GM18502 (cell line): ENCODE measurements around the gene ARHGAP9.
"Not testable (repeated sequence)": the region's sequence is repeated elsewhere in the genome, so short reads cannot be mapped to it uniquely, and the experiment has no call there.

Experiments
- ATAC-seq: cut with Tn5 transposase; IDR thresholded peaks from one replicate; pipeline ENCODE4 v1.9.1; 2021; ENCODE audit warnings: mild to moderate bottlenecking; ENCODE audit not compliant: unreplicated experiment, poor library complexity

ARHGAP9 gene

DNA sequence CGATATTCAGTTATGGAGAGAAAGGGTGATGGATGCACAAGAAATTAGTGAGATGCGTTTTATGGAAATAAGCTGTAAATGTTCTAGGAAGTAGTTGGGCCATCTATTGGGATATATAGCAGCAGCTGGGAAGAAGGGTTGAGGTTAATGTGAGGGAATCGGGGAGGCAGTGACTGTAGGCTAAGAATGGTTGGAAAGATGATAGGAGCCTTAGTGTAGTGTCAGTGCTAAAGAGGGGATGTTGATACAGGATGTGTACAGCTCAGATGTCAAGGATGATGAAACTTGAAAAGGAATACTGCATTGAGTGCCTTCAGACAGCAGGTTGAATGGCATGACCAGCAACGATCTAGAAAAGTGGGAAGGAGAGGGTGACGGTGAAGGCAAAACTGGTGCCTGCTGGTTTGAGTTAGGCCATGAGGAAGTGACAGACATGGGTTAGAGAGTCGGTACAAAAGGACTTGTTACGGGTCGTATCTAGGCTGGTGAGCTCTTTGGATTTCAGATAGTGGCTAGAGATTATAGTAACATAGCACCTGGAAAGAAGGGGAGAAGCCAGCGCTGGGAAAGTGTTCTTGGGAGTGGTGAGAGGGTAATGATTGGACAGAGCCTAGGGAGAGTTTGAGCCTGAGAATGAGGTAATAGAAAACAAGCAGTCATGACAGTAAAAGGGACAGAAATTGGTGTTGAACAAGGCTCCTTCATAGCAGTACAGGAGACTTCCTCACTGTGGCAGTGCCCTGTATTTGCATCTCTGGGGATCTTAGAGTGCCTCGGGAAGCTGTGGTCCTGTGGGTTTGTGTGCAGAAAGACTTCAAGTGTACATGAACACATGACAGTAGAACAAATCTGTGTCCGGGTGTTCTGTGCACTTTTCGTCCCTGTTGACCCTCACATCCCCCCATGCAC is 17.8 kb upstream of the ARHGAP9 start:
- no peak for ATAC-seq

DNA sequence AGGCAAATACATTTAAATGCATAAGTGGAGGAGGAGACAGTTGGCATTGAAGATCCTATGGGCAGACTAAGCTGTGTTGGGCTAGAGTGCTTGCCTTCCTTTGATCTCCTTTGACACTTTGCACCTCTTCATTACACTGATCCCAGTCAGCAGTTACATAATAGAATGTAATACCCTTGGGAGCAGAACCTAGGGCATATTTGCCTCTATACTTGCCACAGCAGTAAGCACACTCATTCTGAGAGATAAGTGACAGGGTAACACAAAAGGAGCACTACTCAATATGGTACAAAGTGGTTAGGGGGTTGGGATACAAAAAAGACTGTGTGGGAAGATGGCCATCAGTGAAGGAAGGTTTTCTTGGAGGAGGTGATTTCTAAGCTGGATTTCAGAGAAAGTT is 17.2 kb upstream of the ARHGAP9 start:
- no peak for ATAC-seq

DNA sequence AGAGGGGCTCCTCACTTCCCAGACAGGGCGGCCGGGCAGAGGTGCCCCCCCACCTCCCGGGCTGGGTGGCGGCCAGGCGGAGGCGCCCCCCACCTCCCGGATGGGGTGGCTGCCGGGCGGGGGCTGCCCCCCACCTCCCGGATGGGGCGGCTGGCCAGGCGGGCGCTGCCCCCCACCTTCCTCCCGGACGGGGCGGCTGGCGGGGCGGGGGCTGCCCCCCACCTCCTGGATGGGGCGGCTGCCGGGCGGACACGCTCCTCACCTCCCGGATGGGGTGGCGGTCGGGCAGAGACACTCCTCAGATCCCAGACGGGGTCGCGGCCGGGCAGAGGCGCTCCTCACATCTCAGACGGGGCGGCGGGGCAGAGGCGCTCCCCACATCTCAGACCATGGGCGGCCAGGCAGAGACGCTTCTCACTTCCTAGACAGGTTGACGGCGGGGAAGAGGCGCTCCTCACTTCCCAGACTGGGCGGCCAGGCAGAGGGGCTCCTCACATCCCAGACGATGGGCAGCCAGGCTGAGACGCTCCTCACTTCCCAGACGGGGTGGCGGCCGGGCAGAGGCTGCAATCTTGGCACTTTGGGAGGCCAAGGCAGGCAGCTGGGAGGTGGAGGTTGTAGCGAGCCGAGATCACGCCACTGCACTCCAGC is 15.5 kb upstream of the ARHGAP9 start:
- not testable (repeated sequence) for ATAC-seq

DNA sequence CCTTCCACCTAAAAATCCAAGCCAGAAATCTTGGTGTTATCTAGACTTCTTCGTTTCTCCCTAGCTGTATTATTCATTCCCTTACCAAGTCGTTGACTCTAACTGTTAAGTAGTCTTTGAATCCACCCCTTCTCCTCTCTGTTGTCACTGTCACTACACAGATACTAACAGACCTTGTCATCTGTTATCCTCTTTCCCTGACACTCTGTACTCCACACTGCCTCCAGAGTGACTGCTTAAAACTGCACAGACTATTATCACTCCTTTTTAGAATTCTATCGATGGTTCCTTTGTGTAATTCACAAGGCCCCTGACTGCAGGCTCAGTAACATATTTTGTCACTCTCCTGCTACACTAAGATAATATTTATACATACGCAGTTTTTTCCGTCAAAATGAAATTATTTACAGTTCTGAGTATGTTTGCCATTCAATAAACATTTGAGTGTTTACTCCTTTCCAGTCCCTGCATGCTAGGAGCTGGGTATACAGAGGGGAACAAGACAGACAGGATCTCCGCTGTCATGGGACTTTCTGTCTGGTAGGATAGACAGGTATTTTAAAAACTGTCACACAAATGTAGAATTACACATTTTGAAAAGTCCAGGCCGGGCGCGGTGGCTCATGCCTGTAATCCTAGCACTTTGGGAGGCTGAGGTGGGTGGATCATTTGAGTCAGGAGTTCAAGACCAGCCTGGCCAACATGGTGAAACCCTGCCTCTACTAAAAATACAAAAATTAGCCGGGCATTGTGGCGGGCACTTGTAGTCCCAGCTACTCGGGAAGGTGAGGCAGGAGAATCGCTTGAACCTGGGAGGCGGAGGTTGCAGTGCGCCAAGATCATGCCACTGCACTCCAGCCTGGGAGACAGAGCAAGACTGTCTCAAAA is 12.0 kb upstream of the ARHGAP9 start:
- ATAC-seq, result no peak

DNA sequence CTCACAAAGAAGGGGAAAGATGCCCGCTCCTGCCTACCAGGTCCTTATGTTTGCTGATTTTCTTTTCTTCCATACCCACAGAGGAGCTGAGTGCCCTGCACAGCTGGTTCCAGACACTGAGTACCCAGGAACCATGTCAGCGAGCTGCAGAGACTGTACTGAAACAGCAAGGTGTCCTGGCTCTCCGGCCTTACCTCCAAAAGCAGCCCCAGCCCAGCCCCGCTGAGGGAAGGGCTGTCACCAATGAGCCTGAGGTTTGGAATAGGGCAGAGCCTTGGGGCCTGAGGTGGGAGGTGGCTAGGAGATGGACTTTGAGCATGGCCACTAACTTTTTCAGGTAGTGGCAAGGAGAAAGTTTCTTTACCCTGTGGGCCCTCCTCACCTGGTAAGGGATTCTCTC is 10.5 kb upstream of the ARHGAP9 start:
- no peak for ATAC-seq

DNA sequence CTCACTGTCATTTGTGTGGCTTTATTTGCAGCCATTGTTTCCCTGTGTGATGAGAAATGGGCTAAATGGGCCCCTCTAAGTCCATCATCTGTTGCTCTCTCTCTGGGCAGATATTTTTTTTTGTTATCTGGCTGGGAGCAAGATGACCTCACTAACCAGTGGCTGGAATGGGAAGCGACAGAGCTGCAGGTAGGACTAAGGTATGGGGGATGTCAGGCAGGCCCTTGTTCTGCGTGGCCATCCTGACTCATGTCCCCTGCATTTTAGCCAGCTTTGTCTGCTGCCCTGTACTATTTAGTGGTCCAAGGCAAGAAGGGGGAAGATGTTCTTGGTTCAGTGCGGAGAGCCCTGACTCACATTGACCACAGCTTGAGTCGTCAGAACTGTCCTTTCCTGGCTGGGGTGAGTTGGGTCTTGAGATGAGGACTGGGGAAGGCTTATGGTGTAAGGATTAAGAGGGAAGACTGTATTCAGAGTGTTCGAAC is 9.5 kb upstream of the ARHGAP9 start:
- ATAC-seq, result no peak

DNA sequence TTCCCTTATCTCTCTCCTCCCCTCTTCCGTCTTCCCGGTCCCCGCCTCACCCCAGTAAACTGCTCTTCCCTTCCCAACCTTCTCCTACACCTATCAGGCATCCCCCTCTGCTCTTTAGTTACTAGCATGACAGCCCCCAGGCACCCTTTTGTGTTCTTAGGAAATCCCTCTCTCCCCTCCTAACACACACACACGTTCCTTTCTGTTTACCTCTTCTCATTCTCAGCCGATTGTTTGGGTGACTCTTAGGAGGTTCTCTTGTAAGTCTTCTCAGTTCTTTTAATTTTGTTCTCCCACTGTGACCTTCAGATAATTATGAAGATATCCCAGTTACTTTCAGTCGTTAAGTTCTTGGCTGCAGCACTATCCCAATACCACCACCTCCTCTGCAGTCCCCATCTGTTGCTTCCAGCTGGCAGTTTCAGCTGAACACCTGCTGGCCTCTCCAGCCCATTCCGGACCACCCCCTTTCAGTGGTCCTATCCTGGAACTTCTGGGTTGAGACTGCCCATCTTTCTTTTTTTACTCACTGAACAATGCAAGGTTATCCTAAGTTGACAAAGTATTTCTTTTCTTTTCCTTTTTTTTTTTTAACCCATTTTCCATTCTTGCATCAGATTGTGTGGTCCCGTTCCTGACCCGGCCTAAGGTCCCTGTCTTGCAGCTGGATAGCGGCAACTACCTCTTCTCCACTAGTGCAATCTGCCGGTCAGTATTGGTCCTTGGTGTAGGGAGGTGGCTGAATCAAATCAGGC is 8.9 kb upstream of the ARHGAP9 start:
- ATAC-seq, result no peak

DNA sequence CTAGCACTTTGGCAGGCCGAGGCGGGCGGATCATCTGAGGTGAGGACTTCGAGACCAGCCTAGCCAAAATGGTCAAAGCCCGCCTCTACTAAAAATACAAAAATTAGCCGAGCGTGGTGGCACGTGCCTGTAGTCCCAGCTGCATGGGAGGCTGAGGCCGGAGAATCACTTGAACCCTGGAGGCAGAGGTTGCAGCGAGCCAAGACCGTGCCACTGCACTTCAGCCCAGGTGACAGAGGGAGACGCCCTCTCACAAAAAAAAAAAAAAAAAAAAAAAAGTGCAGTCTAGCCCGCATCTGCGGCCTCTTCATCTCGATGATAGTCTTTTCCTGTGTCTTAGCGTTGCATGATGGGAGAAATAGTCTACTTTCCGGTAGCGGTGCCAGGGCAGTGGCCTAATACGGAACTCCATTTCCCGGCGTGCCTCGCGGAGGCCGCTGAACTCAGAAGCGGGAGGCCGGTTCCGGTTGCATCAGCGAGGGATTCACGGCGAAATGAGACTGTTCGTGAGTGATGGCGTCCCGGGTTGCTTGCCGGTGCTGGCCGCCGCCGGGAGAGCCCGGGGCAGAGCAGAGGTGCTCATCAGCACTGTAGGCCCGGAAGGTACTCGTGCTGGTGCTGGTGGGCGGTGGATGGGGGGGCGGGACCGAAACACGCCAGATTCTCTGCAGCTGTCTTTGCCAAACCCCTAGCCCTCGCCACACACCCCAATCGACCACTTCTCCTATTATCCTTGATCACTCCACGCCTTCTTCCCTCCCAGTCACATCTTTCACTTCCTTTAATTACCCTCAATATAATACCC is 8.1 kb upstream of the ARHGAP9 start, which contains the start of gene MARS1:
Gene MARS1 (plus strand): TSS at position 472 of the 805 bp plus-strand sequence. CDS start 23 bp downstream, at position 495.
- ATAC-seq, result peak; percentile 97

DNA sequence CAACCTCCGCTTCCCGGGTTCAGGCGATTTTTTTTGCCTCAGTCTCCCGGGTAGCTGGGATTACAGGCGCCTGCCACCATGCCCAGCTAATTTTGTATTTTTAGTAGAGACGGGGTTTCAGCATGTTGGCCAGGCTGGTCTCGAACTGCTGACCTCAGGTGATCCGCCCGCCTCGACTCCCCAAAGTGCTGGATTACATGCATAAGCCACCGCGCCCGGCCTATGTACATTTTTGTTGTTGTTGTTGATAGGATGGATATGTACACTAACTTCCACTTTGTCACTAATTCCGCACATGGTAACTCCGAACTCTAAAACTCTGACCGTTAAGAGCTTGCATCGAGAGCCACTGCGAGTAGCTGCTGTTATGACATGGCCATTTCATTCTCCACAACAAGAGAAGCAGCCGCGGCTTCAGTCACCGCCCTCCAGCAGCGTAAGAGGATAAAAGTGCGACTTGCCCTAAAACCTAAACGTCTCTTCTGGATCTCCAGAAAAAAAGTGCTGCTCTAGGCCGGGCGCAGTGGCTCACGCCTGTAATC is 7.5 kb upstream of the ARHGAP9 start:
- ATAC-seq, result no peak

DNA sequence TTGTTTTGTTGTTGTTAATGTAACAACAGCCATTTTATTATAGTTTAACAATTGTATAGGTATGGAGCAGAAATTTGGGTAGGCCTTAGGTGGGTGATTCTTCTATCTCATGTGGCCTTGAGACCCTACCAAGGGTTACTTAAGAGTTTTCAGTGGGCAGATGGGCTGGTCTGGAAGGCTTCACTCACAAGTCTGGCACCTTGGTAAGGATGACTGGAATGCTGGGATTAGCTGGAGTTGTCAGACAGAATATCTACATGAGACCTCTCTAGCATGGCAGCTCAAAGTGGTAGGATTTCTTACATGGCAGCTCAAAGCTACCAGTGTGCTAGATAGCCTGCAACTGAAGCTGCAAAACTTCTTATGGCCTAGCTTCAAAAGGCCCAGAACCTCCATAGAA is 6.0 kb upstream of the ARHGAP9 start:
- ATAC-seq, result no peak

DNA sequence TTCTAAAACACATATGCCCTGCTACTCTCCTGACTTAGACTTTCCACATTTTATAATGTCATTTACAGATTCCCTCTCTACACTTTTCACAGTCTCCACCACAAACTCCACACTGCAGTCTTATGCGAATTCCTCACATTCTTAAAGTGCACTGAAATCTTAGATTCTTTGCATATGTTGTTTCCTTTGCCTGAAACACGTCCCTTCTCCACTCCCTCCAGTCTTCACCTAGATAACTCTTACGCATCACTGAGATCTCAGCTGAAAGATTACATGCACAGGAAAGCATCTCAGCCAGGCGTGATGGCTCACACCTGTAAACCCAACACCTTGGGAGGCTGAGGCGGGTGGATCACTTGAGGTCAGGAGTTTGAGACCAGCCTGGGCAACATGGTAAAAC is 3.8 kb upstream of the ARHGAP9 start:
- no peak for ATAC-seq

DNA sequence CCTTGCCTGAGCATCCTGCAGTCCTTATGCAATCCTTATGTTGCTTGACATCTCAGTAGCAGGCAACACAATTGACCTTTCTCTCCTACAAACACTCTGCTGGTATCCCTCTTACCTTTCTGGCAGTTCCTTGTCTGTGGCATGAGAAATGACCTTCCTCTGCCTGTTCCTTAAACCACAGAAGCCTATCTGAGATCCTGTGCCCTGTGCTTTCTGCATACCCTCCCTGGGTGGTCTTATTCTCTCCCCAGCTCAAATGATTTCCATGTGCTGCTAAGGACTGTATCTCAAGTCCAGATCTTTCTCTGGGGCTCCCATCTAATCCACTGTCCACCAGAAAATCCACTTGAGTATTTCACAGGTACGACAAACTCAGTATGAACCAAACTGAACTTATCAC is 2.0 kb upstream of the ARHGAP9 start:
- ATAC-seq, result no peak

DNA sequence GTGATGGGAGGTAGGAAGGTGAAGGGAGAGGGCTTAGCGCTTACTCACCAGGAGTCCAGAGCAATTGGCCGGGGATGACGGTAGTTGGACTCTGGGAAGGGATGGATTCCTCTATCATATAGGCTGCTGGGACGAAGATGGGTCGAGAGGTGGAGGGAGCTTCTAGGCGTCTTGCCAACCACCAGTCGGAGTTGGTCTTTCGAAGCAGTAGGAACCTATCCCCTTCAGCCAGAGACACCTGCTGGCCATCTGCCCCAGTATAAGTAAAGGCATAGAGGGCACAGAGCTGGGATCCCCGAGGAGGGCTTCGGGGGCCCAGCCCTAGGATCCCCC is 657 bp downstream of the ARHGAP9 start:
- ATAC-seq, result no peak

DNA sequence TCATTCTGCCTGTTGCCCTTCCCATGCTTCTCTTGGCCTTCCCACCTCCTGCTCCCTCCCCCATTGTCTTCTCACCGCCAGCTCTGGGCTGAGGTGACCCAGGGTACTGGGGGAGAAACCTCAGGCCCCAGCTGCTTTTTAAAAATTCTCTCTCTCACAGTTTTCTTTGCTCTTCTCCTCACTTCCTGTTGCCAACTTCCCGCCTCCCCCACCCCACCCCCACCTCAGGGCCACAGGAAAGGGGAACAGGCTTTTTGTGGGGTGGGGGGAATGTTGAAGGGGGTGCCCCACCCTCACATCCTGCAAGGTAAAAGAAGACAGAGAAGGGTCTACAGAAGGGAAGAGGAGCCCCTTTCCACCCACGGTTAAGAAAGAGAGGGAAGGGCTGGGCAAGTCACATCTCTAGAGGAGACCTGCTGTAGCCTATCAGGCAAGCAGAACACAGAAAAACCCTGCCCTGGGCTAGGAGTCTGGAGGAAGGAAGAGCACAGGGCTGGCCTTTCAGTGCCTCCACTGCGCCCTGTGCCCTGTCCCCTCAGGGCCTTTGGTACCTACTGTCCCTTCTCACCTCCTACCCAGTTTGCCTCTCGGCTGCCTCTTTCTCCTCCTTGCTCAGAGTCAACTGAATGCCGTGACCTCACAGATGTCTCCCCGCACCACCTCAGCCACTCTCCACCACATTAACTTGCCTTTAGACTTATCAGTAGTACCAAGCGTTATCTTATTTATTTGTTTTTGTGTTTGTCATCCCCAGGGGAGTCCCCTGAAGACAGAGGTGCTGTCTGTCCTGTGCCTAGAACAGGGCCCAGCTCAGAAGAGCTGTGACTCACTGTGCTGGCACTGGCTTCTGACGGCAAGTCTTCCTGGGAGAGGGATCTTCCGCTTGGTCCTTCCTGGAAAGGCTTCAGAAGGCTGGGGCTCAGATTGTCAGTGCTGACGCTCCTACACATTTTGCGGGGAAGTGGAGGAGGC is 1.7 kb downstream of the ARHGAP9 start:
- peak; percentile 32 for ATAC-seq

DNA sequence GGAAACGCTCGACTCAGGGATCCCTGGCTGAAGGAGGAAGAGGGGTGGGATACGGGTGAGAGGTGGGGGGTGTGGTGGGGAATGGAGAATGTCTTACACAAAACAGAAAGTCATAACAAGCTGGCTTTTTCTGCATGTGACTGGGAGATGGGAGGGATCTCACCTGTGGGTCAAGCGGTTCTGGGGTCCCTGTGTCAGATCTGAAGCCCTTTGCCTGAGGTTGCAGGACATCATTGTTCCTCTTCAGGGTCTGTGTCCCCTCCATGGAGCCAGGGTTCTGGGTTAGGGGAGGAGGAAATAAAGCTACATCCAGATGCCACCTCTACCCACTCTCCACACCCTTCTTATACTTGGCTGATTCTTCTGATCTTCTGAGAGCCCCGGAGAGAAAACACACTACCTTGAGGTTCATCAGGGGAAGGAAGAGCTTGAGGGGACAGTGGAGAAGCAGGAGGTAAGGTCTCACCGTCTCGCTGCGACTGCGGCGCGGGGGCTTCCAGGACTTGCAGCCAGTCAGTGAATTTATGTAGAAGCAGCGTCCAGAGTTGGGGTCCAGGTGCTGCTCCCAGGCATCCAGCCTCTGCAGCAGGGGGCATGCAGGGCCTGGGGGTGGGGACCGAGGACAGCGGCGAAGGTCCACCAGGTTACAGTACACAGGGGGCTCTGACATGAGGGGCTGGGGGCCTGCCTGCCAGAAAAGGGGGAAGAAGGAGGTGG is 2.5 kb downstream of the ARHGAP9 start:
- ATAC-seq, result no peak

DNA sequence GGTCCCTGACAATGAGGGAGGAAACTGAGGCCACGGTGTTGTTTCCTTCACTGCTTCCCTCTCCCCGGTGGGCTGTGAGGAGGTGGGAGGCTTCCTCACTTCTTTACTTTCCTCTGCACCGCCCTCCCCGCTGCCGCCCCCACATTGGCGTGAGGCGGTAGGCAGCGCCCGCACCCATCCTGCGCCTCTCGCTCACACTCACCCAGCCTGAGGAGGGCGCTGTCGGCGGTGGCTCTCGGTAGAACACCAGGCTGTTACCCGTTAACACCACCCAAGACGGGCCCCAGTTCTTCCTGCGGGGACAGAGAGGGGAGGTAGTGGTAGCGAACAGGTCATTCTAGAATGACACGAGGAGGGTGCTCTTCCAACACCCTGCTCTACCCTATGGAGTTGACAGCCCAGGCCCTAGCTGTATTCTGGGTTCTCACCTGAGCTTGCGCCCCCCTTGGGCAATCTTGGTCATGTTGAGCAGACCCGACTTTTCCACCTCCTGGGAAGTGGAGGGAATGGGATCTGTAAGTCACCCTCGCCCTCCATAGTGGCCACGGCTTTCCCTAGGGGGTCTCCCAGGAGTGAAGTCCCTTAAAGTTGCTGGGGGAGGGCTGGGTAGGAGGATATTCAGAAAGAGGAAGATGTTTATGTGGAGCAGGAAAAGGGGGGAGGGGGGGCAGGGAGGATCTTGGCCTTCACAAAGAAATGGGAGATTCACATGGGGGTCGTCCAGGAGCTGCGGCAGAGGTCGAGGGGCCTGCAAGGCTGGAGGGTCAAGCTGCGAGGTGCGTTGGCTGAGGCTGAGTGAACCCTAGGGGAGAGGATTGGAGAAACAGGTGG is 3.3 kb downstream of the ARHGAP9 start:
- peak; percentile 41 for ATAC-seq
